ENCODE results near the gene NOTCH3. TPM values are rescaled to one million over a fixed set of nuclear protein-coding genes. Genes with fewer than 3 reads are reported as not detected.

Gene NOTCH3
- total RNA-seq, 4 donors from 2014 or later = 6.4 to 53.3 (median 32.7) TPM

DNA sequence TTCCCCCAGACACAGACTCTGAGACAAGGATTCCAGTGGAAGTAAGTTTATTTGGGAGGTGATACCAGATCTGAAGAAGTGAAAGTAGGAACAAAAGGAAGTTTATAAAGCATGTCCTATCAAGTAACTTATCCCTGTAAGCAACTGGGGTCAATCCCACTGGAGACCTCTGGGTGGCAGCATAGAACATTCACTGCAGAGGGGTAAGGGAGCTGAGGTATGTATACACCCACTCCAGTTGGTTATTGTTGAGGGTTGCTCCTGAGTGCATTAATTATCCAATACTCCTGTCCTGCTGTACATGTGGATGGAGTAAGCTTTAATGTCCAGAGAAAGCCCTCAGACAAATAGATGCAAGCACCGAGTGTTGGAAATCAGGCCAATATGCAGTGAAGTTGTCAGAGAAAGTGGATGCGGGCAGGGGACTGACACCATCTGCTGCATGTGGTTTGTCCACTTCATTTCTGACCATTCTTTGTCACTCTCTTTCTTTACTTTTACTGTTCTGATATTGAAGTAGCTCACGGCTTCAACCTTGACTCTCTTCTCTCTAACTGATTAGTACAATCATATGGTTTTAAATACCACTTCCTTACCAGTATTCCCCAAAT is 46.7 kb downstream of the NOTCH3 start:
- TF ChIP-seq, protein P1, sequence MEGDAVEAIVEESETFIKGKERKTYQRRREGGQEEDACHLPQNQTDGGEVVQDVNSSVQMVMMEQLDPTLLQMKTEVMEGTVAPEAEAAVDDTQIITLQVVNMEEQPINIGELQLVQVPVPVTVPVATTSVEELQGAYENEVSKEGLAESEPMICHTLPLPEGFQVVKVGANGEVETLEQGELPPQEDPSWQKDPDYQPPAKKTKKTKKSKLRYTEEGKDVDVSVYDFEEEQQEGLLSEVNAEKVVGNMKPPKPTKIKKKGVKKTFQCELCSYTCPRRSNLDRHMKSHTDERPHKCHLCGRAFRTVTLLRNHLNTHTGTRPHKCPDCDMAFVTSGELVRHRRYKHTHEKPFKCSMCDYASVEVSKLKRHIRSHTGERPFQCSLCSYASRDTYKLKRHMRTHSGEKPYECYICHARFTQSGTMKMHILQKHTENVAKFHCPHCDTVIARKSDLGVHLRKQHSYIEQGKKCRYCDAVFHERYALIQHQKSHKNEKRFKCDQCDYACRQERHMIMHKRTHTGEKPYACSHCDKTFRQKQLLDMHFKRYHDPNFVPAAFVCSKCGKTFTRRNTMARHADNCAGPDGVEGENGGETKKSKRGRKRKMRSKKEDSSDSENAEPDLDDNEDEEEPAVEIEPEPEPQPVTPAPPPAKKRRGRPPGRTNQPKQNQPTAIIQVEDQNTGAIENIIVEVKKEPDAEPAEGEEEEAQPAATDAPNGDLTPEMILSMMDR (IDR thresholded peaks at IDR 0.05 in 4 of 5, conservative IDR thresholded peaks at IDR 0.05 in 1 of 5) = peak in 3 of 5 experiments; percentile 30 to 47 (median 31)
- no peak for TF ChIP-seq POLR2A (IDR thresholded peaks at IDR 0.05)
- intact Hi-C loops (cut with DNase I; ENCODE audit: low total_unique reads) (no loop called here), in situ Hi-C loops (cut with MboI; ENCODE audit: low sequenced_read_pairs in 4 of 4) (loop anchor here in 2 of 4 donors (5.0 kb wide), 1 partner anchor 62 kb away; no protein-coding TSS in a partner anchor)
- no peak overlapping the region for H3K4me3 ChIP-seq
- ATAC-seq (peak in 1 of 2 donors; percentile 36), DNase-seq (no peak)
- H3K4me1 ChIP-seq = no peaks in the 10 kb centered on the region
- H3K36me3 ChIP-seq = no peaks in the 10 kb centered on the region
- peaks cover 0 to 3% (median 0%) of the 10 kb centered on the region in 3 donors for H3K27me3 ChIP-seq
- H3K9me3 ChIP-seq = peaks cover 0 to 3% (median 0%) of the 10 kb centered on the region in 3 donors
- no peak overlapping the region for H3K27ac ChIP-seq

DNA sequence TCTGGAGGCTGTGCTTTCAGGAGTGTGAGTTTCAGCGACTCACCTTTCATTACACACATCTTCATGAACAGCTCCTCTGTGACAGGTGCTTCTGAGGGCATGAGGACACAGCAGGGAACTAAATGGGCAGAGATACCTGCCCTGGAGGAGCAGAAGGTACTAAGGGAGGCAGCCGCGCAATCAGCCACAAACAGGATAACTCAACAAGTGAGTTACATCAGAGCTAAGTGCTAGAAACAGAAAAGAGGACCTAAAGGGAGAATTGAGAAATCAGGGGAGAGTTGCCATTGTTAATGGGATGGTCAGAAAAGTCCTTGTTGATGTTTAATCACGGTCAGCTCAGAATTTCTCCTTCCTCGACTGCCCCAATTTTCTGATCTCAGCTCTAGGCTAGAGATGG is 51.1 kb downstream of the NOTCH3 start:
- H3K27me3 ChIP-seq = peaks cover 0 to 3% (median 0%) of the 10 kb centered on the region in 3 donors
- TF ChIP-seq, protein P1 (IDR thresholded peaks at IDR 0.05 in 4 of 5, conservative IDR thresholded peaks at IDR 0.05 in 1 of 5) = no peak
- TF ChIP-seq POLR2A (IDR thresholded peaks at IDR 0.05) = no peak
- in situ Hi-C loops (cut with MboI; ENCODE audit: low sequenced_read_pairs in 4 of 4) (loop anchor here in 3 of 4 donors (5.0 to 10.0 kb wide), 2 partner anchors 55 to 57 kb away; no protein-coding TSS in a partner anchor), intact Hi-C loops (cut with DNase I; ENCODE audit: low total_unique reads) (loop anchor here (1.0 to 2.0 kb wide), 2 partner anchors 49 to 57 kb away; no protein-coding TSS in a partner anchor)
- no peak for DNase-seq
- no peak overlapping the region for H3K4me3 ChIP-seq
- H3K36me3 ChIP-seq = no peaks in the 10 kb centered on the region
- no peak overlapping the region for H3K27ac ChIP-seq
- H3K4me1 ChIP-seq = no peaks in the 10 kb centered on the region
- no peaks in the 10 kb centered on the region for H3K9me3 ChIP-seq
- no peak for ATAC-seq

DNA sequence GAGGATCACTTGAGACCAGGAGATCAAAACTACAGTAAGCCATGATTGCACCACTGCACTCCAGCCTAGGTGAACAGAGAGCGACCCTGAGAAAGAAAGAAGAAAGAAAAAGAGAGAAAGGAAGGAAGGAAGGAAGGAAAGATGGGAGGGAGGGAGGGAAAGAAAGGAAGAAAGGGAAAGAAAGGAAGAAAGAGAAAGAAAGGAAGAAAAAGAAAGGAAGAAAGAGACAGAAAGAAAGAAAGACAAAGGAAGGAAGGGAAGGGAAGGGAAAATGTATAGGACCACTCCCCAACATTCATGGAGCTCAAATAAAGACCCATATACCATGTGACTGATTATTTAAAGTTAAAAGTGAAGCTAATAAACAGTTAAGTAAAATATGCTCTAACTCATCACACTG is 53.7 kb downstream of the NOTCH3 start:
- TF ChIP-seq, protein P1 (IDR thresholded peaks at IDR 0.05 in 4 of 5, conservative IDR thresholded peaks at IDR 0.05 in 1 of 5) = no peak
- TF ChIP-seq POLR2A (IDR thresholded peaks at IDR 0.05) = no peak
- H3K27me3 ChIP-seq = no peaks in the 10 kb centered on the region
- H3K4me1 ChIP-seq = no peaks in the 10 kb centered on the region
- no peaks in the 10 kb centered on the region for H3K36me3 ChIP-seq
- ATAC-seq (no peak), DNase-seq (no peak)
- intact Hi-C loops (cut with DNase I; ENCODE audit: low total_unique reads) (no loop called here), in situ Hi-C loops (cut with MboI; ENCODE audit: low sequenced_read_pairs in 4 of 4) (loop anchor here in 1 of 4 donors (10.0 kb wide), 1 partner anchor 52 kb away; no protein-coding TSS in a partner anchor)
- no peaks in the 10 kb centered on the region for H3K9me3 ChIP-seq
- H3K27ac ChIP-seq = no peak overlapping the region
- no peak overlapping the region for H3K4me3 ChIP-seq

DNA sequence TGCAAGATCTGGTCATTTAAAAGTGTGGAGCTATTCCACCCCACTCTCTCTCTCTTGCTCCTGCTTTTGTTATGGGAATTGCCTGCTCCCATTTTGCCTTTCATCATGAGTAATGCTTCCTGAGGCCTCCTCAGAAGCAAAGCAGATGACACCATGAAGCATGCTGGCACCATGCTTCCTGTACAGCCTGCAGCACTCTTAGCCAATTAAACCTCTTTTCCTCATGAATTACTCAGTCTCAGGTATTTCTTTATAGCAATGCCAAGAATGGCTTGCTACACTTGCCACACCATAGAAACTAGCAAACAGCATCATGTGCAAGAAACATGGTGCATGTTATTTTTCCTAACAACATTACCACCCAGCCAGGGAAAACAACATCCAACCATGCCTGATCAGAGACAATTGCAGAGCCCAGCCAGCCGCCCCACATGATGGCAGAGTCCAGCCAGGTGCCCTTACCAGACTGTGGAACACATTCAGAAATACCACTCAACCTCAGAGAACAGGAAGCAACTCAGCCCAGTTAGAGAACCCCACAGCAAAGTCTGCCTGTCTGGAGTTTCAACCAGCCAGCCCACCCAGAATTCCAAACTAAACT is 56.6 kb downstream of the NOTCH3 start:
- Histone ChIP-seq H3K27ac (no peak overlapping the region), H3K27me3 (peaks cover 0 to 2% (median 0%) of the 10 kb centered on the region in 3 donors), H3K4me3 (no peak overlapping the region), H3K4me1 (no peaks in the 10 kb centered on the region), H3K36me3 (no peaks in the 10 kb centered on the region), H3K9me3 (no peaks in the 10 kb centered on the region)
- no peak for DNase-seq
- no peak for ATAC-seq
- in situ Hi-C loops (cut with MboI; ENCODE audit: low sequenced_read_pairs in 4 of 4) = loop anchor here in 1 of 4 donors (10.0 kb wide), 1 partner anchor 49 kb away; no protein-coding TSS in a partner anchor
- intact Hi-C loops (cut with DNase I; ENCODE audit: low total_unique reads) = no loop called here
- TF ChIP-seq POLR2A (IDR thresholded peaks at IDR 0.05) = no peak
- TF ChIP-seq, protein P1 (IDR thresholded peaks at IDR 0.05 in 4 of 5, conservative IDR thresholded peaks at IDR 0.05 in 1 of 5) = no peak

All from gastrocnemius medialis (tissue), 4 donors.